HepG2 (cell line): Measurements from ENCODE around the gene TESK1. TPM values are rescaled to one million over a fixed set of nuclear protein-coding genes. Genes with fewer than 3 reads are reported as not detected.

Experiments
- ATAC-seq: fragments of 200-7000 bp; cut with Tn5 transposase; 3 replicates; pipeline ENCODE4 v1.9.1; 2020; ENCODE audit warnings: mild to moderate bottlenecking, moderate library complexity
- BruUV-seq: library from RNA; stranded (reverse); fragments of 400-500 nt; replicated peaks from 2 replicates; lab custom pipeline; 2021; lab: Mats Ljungman, UMichigan
- CTCF ChIA-PET: fragments of 300-600 bp; formaldehyde crosslinking; extraction: SDS; loops from one replicate; lab custom pipeline; 2021; ENCODE audit warnings: low total read pairs, inconsistent platforms, low intra/inter-chr PET ratio; lab: Yijun Ruan, JAX
- POLR2A ChIA-PET: fragments of 350-600 bp; sonication (Branson Sonifier 250); formaldehyde crosslinking; loops from one replicate; lab custom pipeline; 2020; ENCODE audit warnings: antibody characterized with exemption, inconsistent platforms; lab: Yijun Ruan, JAX
- DNase-seq: peaks from one replicate; pipeline ENCODE4 v3.0.0-alpha.2; 2015; ENCODE audit warnings: low spot score
- FAIRE-seq: peaks from 3 replicates; lab custom pipeline; 2011; peaks lifted over from hg19 to GRCh38; lab: Jason Lieb, UNC
- H2AFZ ChIP-seq: one replicate; pipeline ENCODE4 v1.6.1; 2011; ENCODE audit warnings: low read length, inconsistent platforms
- H3K27ac ChIP-seq: fragments of 300-600 bp; 3 replicates; pipeline ENCODE4 v1.8.0; 2011; ENCODE audit warnings: mixed run types, mild to moderate bottlenecking, mixed read lengths, low read length, inconsistent platforms; ENCODE audit not compliant: insufficient read depth; ENCODE audit errors: extremely low read length
- H3K27me3 ChIP-seq, 2 experiments: fragments of 200-600 bp in 1 of 2; 2 replicates in 1 of 2; 3 replicates in 1 of 2; pipeline versions ENCODE4 v1.6.0 to v1.8.0; 2011; ENCODE audit warnings: low read length in 2 of 2, mild to moderate bottlenecking in 2 of 2, moderate library complexity in 2 of 2, inconsistent platforms in 1 of 2; ENCODE audit not compliant: insufficient read depth in 2 of 2, control insufficient read depth in 1 of 2
- H3K36me3 ChIP-seq, 2 experiments: fragments of 200-600 bp in 1 of 2; replicated peaks in 1 of 2; 2 replicates in 1 of 2; 3 replicates in 1 of 2; pipeline versions ENCODE4 v1.5.1 to v1.8.0; 2011; ENCODE audit warnings: low read length in 2 of 2, inconsistent platforms in 1 of 2; ENCODE audit not compliant: insufficient read depth in 2 of 2, control insufficient read depth in 1 of 2
- H3K4me1 ChIP-seq: 2 replicates; pipeline ENCODE4 v1.5.1; 2012; ENCODE audit warnings: low read length, inconsistent platforms; ENCODE audit not compliant: insufficient read depth
- H3K4me2 ChIP-seq: 2 replicates; pipeline ENCODE4 v1.6.0; 2011; ENCODE audit warnings: low read depth, low read length, inconsistent platforms
- H3K4me3 ChIP-seq, 3 experiments: fragments of 200-600 bp in 1 of 3; sonication (generic), shearing (Covaris generic) in 1 of 3; replicated peaks in 1 of 3; 2 replicates each; pipeline ENCODE4 v1.5.1; 2011 to 2016; ENCODE audit warnings: low read length in 3 of 3, inconsistent platforms in 2 of 3, low read depth in 2 of 3, mild to moderate bottlenecking in 2 of 3, control low read depth in 1 of 3, mixed read lengths in 1 of 3; ENCODE audit not compliant: insufficient read depth in 1 of 3
- H3K79me2 ChIP-seq: one replicate; pipeline ENCODE4 v1.6.1; 2011; ENCODE audit warnings: low read length, inconsistent platforms; ENCODE audit not compliant: insufficient read depth
- H3K9ac ChIP-seq: 2 replicates; pipeline ENCODE4 v1.6.0; 2011; ENCODE audit warnings: mild to moderate bottlenecking, low read depth, low read length, inconsistent platforms; ENCODE audit not compliant: insufficient read depth
- H3K9me3 ChIP-seq: 2 replicates; pipeline ENCODE4 v1.5.1; 2012; ENCODE audit warnings: mild to moderate bottlenecking, low read length
- H4K20me1 ChIP-seq: 2 replicates; pipeline ENCODE4 v1.6.0; 2011; ENCODE audit warnings: inconsistent platforms, mild to moderate bottlenecking, low read length, moderate library complexity; ENCODE audit not compliant: insufficient read depth
- BCL6 ChIP-seq: IDR thresholded peaks from 2 replicates; pipeline ENCODE4 v1.6.1; 2016; ENCODE audit warnings: missing genetic modification reagents, missing compliant biosample characterization
- HIVEP1 ChIP-seq: sonication (generic); formaldehyde crosslinking; IDR thresholded peaks from 2 replicates; pipeline ENCODE4 v1.4.0; 2020; ENCODE audit warnings: mild to moderate bottlenecking, missing genetic modification reagents
- NR2F2 ChIP-seq: IDR thresholded peaks from 2 replicates; pipeline ENCODE4 v1.6.1; 2012; ENCODE audit warnings: low read depth, inconsistent platforms, borderline replicate concordance
- NRL ChIP-seq: sonication (generic); formaldehyde crosslinking; IDR thresholded peaks from 2 replicates; pipeline ENCODE4 v1.5.0; 2020; ENCODE audit warnings: missing genetic modification reagents, mild to moderate bottlenecking, moderate library complexity, borderline replicate concordance
- TCF7L2 ChIP-seq: IDR thresholded peaks from 2 replicates; pipeline ENCODE4 v1.6.1; 2011; ENCODE audit warnings: mild to moderate bottlenecking, low read depth, low read length, moderate library complexity
- ZBTB7B ChIP-seq: sonication (generic); formaldehyde crosslinking; IDR thresholded peaks from 2 replicates; pipeline ENCODE4 v1.4.0; 2020; ENCODE audit warnings: missing genetic modification reagents
- ZNF121 ChIP-seq: sonication (generic); formaldehyde crosslinking; IDR thresholded peaks from 2 replicates; pipeline ENCODE4 v1.5.0; 2020; ENCODE audit warnings: mild to moderate bottlenecking, missing genetic modification reagents
- ZNF260 ChIP-seq: sonication (generic); formaldehyde crosslinking; IDR thresholded peaks from 2 replicates; pipeline ENCODE4 v1.4.0; 2020; ENCODE audit warnings: missing genetic modification reagents, low read depth, mild to moderate bottlenecking, borderline replicate concordance
- ZNF891 ChIP-seq: sonication (generic); formaldehyde crosslinking; IDR thresholded peaks from 2 replicates; pipeline ENCODE4 v1.5.0; 2020; ENCODE audit warnings: mild to moderate bottlenecking, missing genetic modification reagents
- WGBS: methylation state at CpG from one replicate; pipeline ENCODE4 v1.1.6; 2017; ENCODE audit warnings: low lambda C conversion rate; 5-methylcytosine and 5-hydroxymethylcytosine counted together
- in situ Hi-C: cut with HindIII; loops from 2 replicates; pipeline ENCODE4 v1.10.0; 2017; ENCODE audit warnings: low pct_unique_long_range_greater_than_20kb; ENCODE audit not compliant: extremely low pct_ligation_motif_present
- intact Hi-C: fragments of 100-400 bp; cut with micrococcal nuclease; formaldehyde crosslinking; loops from one replicate; pipeline ENCODE4 v1.10.0; 2022; ENCODE audit not compliant: unreplicated experiment
- polyA plus RNA-seq, 8 experiments: library from polyadenylated mRNA; depleted of rRNA in 3 of 8; stranded (reverse) in 7 of 8; unstranded in 1 of 8; fragments of >200 nt; fragmentation: Illumina TruSeq in 4 of 8; extraction: Trizol in 4 of 8; gene quantifications; 2 replicates each; pipeline versions ENCODE4 v1.2.1 to v1.2.3, GENCODE V29; 2011 to 2016; ENCODE audit warnings: low read depth in 4 of 8, missing spikeins in 1 of 8, mixed read lengths in 1 of 8; ENCODE audit not compliant: insufficient read depth in 1 of 8
- total RNA-seq, 5 experiments: library from RNA; depleted of rRNA; stranded (reverse); fragments of >200 nt; fragmentation: Illumina TruSeq; extraction: Trizol; gene quantifications; 2 replicates each; pipeline ENCODE4 v1.2.3, GENCODE V29; 2016; ENCODE audit warnings: low read depth in 1 of 5

TESK1 gene
- total and polyA plus RNA-seq, 2 of the 13 experiments (the other 11 are each of a cell fraction or from before 2014, with no cell fraction given) = 7.3 to 13.6 TPM

DNA sequence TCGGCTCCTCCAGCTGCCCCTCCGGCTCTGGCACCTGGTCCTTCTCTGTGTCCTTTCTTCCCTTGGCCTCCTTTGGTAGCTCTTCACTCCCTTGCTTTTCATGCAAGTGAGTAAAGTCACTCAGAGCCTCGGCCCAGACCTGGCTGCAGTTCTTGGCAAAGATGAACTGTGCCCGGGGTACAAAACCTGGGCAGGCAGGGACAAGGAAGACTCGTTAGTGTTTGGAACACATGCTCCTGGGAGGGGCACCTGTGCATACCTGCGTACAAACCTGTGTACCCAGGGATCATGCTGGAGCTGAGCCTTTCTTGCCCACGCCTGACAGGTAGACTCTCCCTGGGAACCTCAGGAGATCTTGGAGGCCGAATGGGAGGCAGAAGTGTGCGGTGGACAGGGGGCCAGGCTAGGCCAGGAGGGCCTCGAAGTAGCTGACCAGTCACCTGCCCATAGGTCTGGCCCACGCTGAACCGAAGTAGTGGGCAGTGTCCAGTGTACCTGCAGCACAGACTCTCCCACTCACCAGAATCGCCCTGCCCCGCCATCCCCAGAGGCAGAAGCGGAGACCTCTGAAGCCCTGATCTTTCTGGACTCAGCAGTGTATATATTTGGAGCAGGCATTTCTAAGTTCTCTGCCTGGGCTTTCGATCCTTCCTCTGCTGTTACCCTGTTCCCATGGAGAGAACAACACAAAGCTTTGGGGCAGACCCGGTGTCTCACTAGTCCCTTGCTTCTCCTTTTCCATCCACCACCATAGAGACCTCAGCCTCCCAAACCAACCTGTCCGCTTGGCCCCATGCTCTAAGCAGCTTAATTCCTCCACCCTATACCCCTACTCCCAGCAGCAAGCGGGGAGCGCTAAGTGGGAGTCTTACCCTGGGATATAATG lies 41.9 kb upstream of the TESK1 start:
- Histone ChIP-seq H3K9ac (0 out of 2 replicates have a peak overlapping the region, but pooled peaks have one; percentile 27), H3K27me3 (no peaks in the 10 kb centered on the region), H3K27ac (peak overlapping the region; percentile 17), H3K79me2 (no peaks in the 10 kb centered on the region), H3K4me1 (peaks cover 14% of the 10 kb centered on the region), H3K4me2 (peak overlapping the region; percentile 64), H2AFZ (no peak overlapping the region), H3K36me3 (peaks cover 0 to 3% of the 10 kb centered on the region in 2 experiments; a peak in 3 of 5 replicates), H4K20me1 (no peaks in the 10 kb centered on the region), H3K9me3 (no peaks in the 10 kb centered on the region), H3K4me3 (peak overlapping the region in 1 of 3 experiments; percentile 53; a peak in 1 of 6 replicates)
- intact Hi-C loops (loop anchor here (5.0 kb wide), 1 partner anchor 34 kb away; no protein-coding TSS in a partner anchor), in situ Hi-C loops (loop anchor here (5.0 kb wide), 1 partner anchor 34 kb away; no protein-coding TSS in a partner anchor)
- TF ChIP-seq ZBTB7B (CRISPR knock-in tag) (no peak), HIVEP1 (0 out of 2 replicates have a peak, but pooled peaks have one; percentile 10), BCL6 (CRISPR knock-in tag) (no peak), NRL (0 out of 2 replicates have a peak, but pooled peaks have one; percentile 44), ZNF891 (CRISPR knock-in tag) (0 out of 2 replicates have a peak, but pooled peaks have one; percentile 34), TCF7L2 (no peak), ZNF260 (CRISPR knock-in tag) (no peak), NR2F2 (no peak), ZNF121 (no peak)
- BruUV-seq = no TSS peak
- WGBS = 88% methylated on average over 19 of the region's 20 CpGs
- ChIA-PET POLR2A (no interaction called here), CTCF (no interaction called here)
- no peak for DNase-seq
- no peak for FAIRE-seq
- ATAC-seq = no peak; the same call in 2 of the 3 replicates
